Measurements from ENCODE around the gene KRTAP10-3. TPM values are rescaled to one million over a fixed set of nuclear protein-coding genes. Genes with fewer than 3 reads are reported as not detected.

Gene KRTAP10-3
- total RNA-seq (not detected in 2 replicates), polyA plus RNA-seq (not detected in 2 replicates), polyA minus RNA-seq (ENCODE audit: low replicate concordance) (not detected in 2 replicates)
- polyA plus RNA-seq (2012), result not detected in 2 replicates

GRCh38 chr21:44558695-44559094, at the start of gene KRTAP10-3:
KRTAP10-3 (minus strand) TSS chr21:44558795; CDS start chr21:44558715, 80 bp downstream.
- no peak for DNase-seq (ENCODE audit: low read depth in 2 of 2)
- H3K4me2 ChIP-seq (ENCODE audit: extremely low read depth, insufficient read depth, low read length), result no peak within 1 kb of the TSS
- H3K9ac ChIP-seq (ENCODE audit: insufficient read depth, low read length), result no peak within 1 kb of the TSS
- no peak within 1 kb of the TSS for H2AFZ ChIP-seq (ENCODE audit: low read length)
- no peaks in the 10 kb centered on the region for H4K20me1 ChIP-seq (ENCODE audit: control insufficient read depth, extremely low read depth, insufficient read depth, low read length)
- no peaks in the 10 kb centered on the region for H3K27me3 ChIP-seq (ENCODE audit: control insufficient read depth, insufficient read depth, low read length)
- no peaks in the 10 kb centered on the region for H3K79me2 ChIP-seq (ENCODE audit: control insufficient read depth, insufficient read depth, low read length)
- H3K36me3 ChIP-seq (ENCODE audit: control insufficient read depth, insufficient read depth, low read length), result no peaks in the 10 kb centered on the region
- no peaks in the 10 kb centered on the region for H3K4me1 ChIP-seq (ENCODE audit: control insufficient read depth, extremely low read depth, insufficient read depth, low read length)
- TF ChIP-seq EZH2 (IDR thresholded peaks at IDR 0.05; ENCODE audit: low read length, missing control alignments) (no peak), CTCF (conservative IDR thresholded peaks at IDR 0.05 in 1 of 2, IDR thresholded peaks at IDR 0.05 in 1 of 2; ENCODE audit: low read depth in 1 of 2, low read length in 2 of 2) (no peak)
- H3K27ac ChIP-seq (ENCODE audit: insufficient read depth, low read length), result no peak within 1 kb of the TSS
- no peak within 1 kb of the TSS for H3K4me3 ChIP-seq (replicated peaks in 1 of 4; ENCODE audit: control extremely low read depth in 1 of 4, insufficient read depth in 1 of 4, low read depth in 3 of 4, low read length in 4 of 4)
- no peaks in the 10 kb centered on the region for H3K9me3 ChIP-seq (ENCODE audit: control insufficient read depth, insufficient read depth, low read depth, low read length)

GRCh38 chr21:44606495-44606894, 47.9 kb upstream of the KRTAP10-3 start:
- Histone ChIP-seq H4K20me1 (ENCODE audit: control insufficient read depth, extremely low read depth, insufficient read depth, low read length) (no peaks in the 10 kb centered on the region), H3K4me3 (replicated peaks in 1 of 4; ENCODE audit: control extremely low read depth in 1 of 4, insufficient read depth in 1 of 4, low read depth in 3 of 4, low read length in 4 of 4) (no peak overlapping the region), H3K9ac (ENCODE audit: insufficient read depth, low read length) (no peak overlapping the region), H3K27me3 (ENCODE audit: control insufficient read depth, insufficient read depth, low read length) (no peaks in the 10 kb centered on the region), H2AFZ (ENCODE audit: low read length) (no peak overlapping the region), H3K79me2 (ENCODE audit: control insufficient read depth, insufficient read depth, low read length) (no peaks in the 10 kb centered on the region), H3K4me2 (ENCODE audit: extremely low read depth, insufficient read depth, low read length) (no peak overlapping the region), H3K9me3 (ENCODE audit: control insufficient read depth, insufficient read depth, low read depth, low read length) (no peaks in the 10 kb centered on the region), H3K4me1 (ENCODE audit: control insufficient read depth, extremely low read depth, insufficient read depth, low read length) (no peaks in the 10 kb centered on the region), H3K36me3 (ENCODE audit: control insufficient read depth, insufficient read depth, low read length) (no peaks in the 10 kb centered on the region), H3K27ac (ENCODE audit: insufficient read depth, low read length) (no peak overlapping the region)
- no peak for DNase-seq (ENCODE audit: low read depth in 2 of 2)
- no peak for TF ChIP-seq EZH2 (IDR thresholded peaks at IDR 0.05; ENCODE audit: low read length, missing control alignments)
- TF ChIP-seq CTCF (conservative IDR thresholded peaks at IDR 0.05 in 1 of 2, IDR thresholded peaks at IDR 0.05 in 1 of 2; ENCODE audit: low read depth in 1 of 2, low read length in 2 of 2), result no peak

- H3K9me3 ChIP-seq (ENCODE audit: control insufficient read depth, insufficient read depth, low read depth, low read length), result no peaks in the 10 kb centered on the region
- H3K4me3 ChIP-seq (replicated peaks in 1 of 4; ENCODE audit: control extremely low read depth in 1 of 4, insufficient read depth in 1 of 4, low read depth in 3 of 4, low read length in 4 of 4), result no peak overlapping the region
- H2AFZ ChIP-seq (ENCODE audit: low read length), result no peak overlapping the region
- H3K79me2 ChIP-seq (ENCODE audit: control insufficient read depth, insufficient read depth, low read length), result no peaks in the 10 kb centered on the region
- no peak overlapping the region for H3K9ac ChIP-seq (ENCODE audit: insufficient read depth, low read length)
- no peak for DNase-seq (ENCODE audit: low read depth in 2 of 2)
- H4K20me1 ChIP-seq (ENCODE audit: control insufficient read depth, extremely low read depth, insufficient read depth, low read length), result no peaks in the 10 kb centered on the region
- TF ChIP-seq EZH2 (IDR thresholded peaks at IDR 0.05; ENCODE audit: low read length, missing control alignments), result no peak
- no peak for TF ChIP-seq CTCF (conservative IDR thresholded peaks at IDR 0.05 in 1 of 2, IDR thresholded peaks at IDR 0.05 in 1 of 2; ENCODE audit: low read depth in 1 of 2, low read length in 2 of 2)
- no peaks in the 10 kb centered on the region for H3K4me1 ChIP-seq (ENCODE audit: control insufficient read depth, extremely low read depth, insufficient read depth, low read length)
- no peak overlapping the region for H3K27ac ChIP-seq (ENCODE audit: insufficient read depth, low read length)
- H3K4me2 ChIP-seq (ENCODE audit: extremely low read depth, insufficient read depth, low read length), result no peak overlapping the region
- no peaks in the 10 kb centered on the region for H3K36me3 ChIP-seq (ENCODE audit: control insufficient read depth, insufficient read depth, low read length)
- H3K27me3 ChIP-seq (ENCODE audit: control insufficient read depth, insufficient read depth, low read length), result no peaks in the 10 kb centered on the region
These were observed 45.3 kb upstream of the KRTAP10-3 start for GRCh38 chr21:44603911-44604310.
